ENCODE results near the gene WHRN. TPM values are rescaled to one million over a fixed set of nuclear protein-coding genes. Genes with fewer than 3 reads are reported as not detected.

WHRN gene
- total RNA-seq, 4 donors from 2014 or later: 5.4 to 23.6 (median 8.5) TPM

- Histone ChIP-seq H3K27me3 (no peaks in the 10 kb centered on the region), H3K4me1 (peaks cover 0 to 4% (median 0%) of the 10 kb centered on the region in 4 donors), H3K4me3 (no peak overlapping the region), H3K36me3 (no peaks in the 10 kb centered on the region), H3K9me3 (no peaks in the 10 kb centered on the region), H3K27ac (no peak overlapping the region)
- TF ChIP-seq POLR2A (IDR thresholded peaks at IDR 0.05) (no peak), POLR2AphosphoS5 (IDR thresholded peaks at IDR 0.05) (no peak), CTCF (IDR thresholded peaks at IDR 0.05) (no peak), EP300 (IDR thresholded peaks at IDR 0.05; ENCODE audit: low read depth) (no peak)
- in situ Hi-C loops (cut with MboI; ENCODE audit: low pct_ligation_motif_present in 1 of 4, low pct_unique_long_range_greater_than_20kb in 1 of 4, low sequenced_read_pairs in 3 of 4) (no loop called here), intact Hi-C loops (cut with DNase I; ENCODE audit: low total_unique reads) (no loop called here)
- DNase-seq: no peak
These were observed 16.6 kb upstream of the WHRN start for GRCh38 chr9:114521846-114522245.

- in situ Hi-C loops (cut with MboI; ENCODE audit: low pct_ligation_motif_present in 1 of 4, low pct_unique_long_range_greater_than_20kb in 1 of 4, low sequenced_read_pairs in 3 of 4) (no loop called here), intact Hi-C loops (cut with DNase I; ENCODE audit: low total_unique reads) (no loop called here)
- Histone ChIP-seq H3K27ac (no peak overlapping the region), H3K36me3 (no peaks in the 10 kb centered on the region), H3K4me1 (no peaks in the 10 kb centered on the region), H3K4me3 (no peak overlapping the region), H3K9me3 (no peaks in the 10 kb centered on the region), H3K27me3 (no peaks in the 10 kb centered on the region)
- no peak for DNase-seq
- 69% methylated on average over 4 of the region's 4 CpGs; no CpG with 5 or more reads in 1 of the 2 donors for WGBS, 2 donors (ENCODE audit: low coverage in 1 of 2)
- TF ChIP-seq POLR2AphosphoS5 (IDR thresholded peaks at IDR 0.05): no peak
- no peak for TF ChIP-seq EP300 (IDR thresholded peaks at IDR 0.05; ENCODE audit: low read depth)
- TF ChIP-seq POLR2A (IDR thresholded peaks at IDR 0.05): no peak
- TF ChIP-seq CTCF (IDR thresholded peaks at IDR 0.05): no peak
These were observed 13.3 kb upstream of the WHRN start for GRCh38 chr9:114518599-114519022.

GRCh38 chr9:114518120-114518519 is 12.8 kb upstream of the WHRN start:
- Histone ChIP-seq H3K4me1 (peaks cover 0 to 4% (median 2%) of the 10 kb centered on the region in 4 donors), H3K36me3 (no peaks in the 10 kb centered on the region), H3K27ac (no peak overlapping the region), H3K4me3 (no peak overlapping the region), H3K9me3 (no peaks in the 10 kb centered on the region), H3K27me3 (no peaks in the 10 kb centered on the region)
- intact Hi-C loops (cut with DNase I; ENCODE audit: low total_unique reads) (no loop called here), in situ Hi-C loops (cut with MboI; ENCODE audit: low pct_ligation_motif_present in 1 of 4, low pct_unique_long_range_greater_than_20kb in 1 of 4, low sequenced_read_pairs in 3 of 4) (no loop called here)
- WGBS, 2 donors (ENCODE audit: low coverage in 1 of 2): 100% methylated on average over 1 of the region's 1 CpG; no CpG with 5 or more reads in 1 of the 2 donors
- no peak for DNase-seq
- TF ChIP-seq POLR2AphosphoS5 (IDR thresholded peaks at IDR 0.05) (no peak), EP300 (IDR thresholded peaks at IDR 0.05; ENCODE audit: low read depth) (no peak), CTCF (IDR thresholded peaks at IDR 0.05) (no peak), POLR2A (IDR thresholded peaks at IDR 0.05) (no peak)

GRCh38 chr9:114516913-114517312 is 11.6 kb upstream of the WHRN start:
- WGBS, 2 donors (ENCODE audit: low coverage in 1 of 2): 61 to 74% methylated on average over 4 to 7 of the region's 7 CpGs
- no peak for DNase-seq
- TF ChIP-seq EP300 (IDR thresholded peaks at IDR 0.05; ENCODE audit: low read depth) (no peak), POLR2AphosphoS5 (IDR thresholded peaks at IDR 0.05) (no peak), POLR2A (IDR thresholded peaks at IDR 0.05) (no peak), CTCF (IDR thresholded peaks at IDR 0.05) (no peak)
- Histone ChIP-seq H3K36me3 (no peaks in the 10 kb centered on the region), H3K9me3 (no peaks in the 10 kb centered on the region), H3K27me3 (no peaks in the 10 kb centered on the region), H3K4me3 (no peak overlapping the region), H3K27ac (no peak overlapping the region), H3K4me1 (peaks cover 0 to 9% (median 3%) of the 10 kb centered on the region in 4 donors)
- in situ Hi-C loops (cut with MboI; ENCODE audit: low pct_ligation_motif_present in 1 of 4, low pct_unique_long_range_greater_than_20kb in 1 of 4, low sequenced_read_pairs in 3 of 4) (no loop called here), intact Hi-C loops (cut with DNase I; ENCODE audit: low total_unique reads) (no loop called here)

Measured in transverse colon (tissue), 4 donors.